Gastrocnemius medialis (tissue), 4 donors: Measurements from ENCODE around the gene KCNH4.

Source experiments
- CTCF ChIP-seq, 5 experiments: fragments of 450-650 bp in 3 of 5; fragments of 200-600 bp in 2 of 5; sonication (generic) in 2 of 5; IDR thresholded peaks in 4 of 5; conservative IDR thresholded peaks in 1 of 5; 1 replicate in 4 of 5; 2 replicates in 1 of 5; pipeline ENCODE4 v1.5.1; 2016 to 2019; ENCODE audit warnings: antibody characterized with exemption in 5 of 5, mild to moderate bottlenecking in 3 of 5, moderate library complexity in 3 of 5
- POLR2A ChIP-seq, 2 donors: fragments of 450-650 bp; IDR thresholded peaks; one replicate each; pipeline ENCODE4 v1.6.1; 2017; ENCODE audit warnings: antibody characterized with exemption in 2 of 2, mild to moderate bottlenecking in 2 of 2, moderate library complexity in 2 of 2

- TF ChIP-seq CTCF (IDR thresholded peaks at IDR 0.05 in 4 of 5, conservative IDR thresholded peaks at IDR 0.05 in 1 of 5) (no peak), POLR2A (IDR thresholded peaks at IDR 0.05) (no peak)
Measured at GRCh38 chr17:42212382-42212781, 31.4 kb upstream of the KCNH4 start.
